GM12878 (cell line): Measurements from ENCODE around the gene TMEM91. TPM values are rescaled to one million over a fixed set of nuclear protein-coding genes. Genes with fewer than 3 reads are reported as not detected.

Source experiments
- ATAC-seq: fragments of 200-7000 bp; cut with Tn5 transposase; 3 replicates; pipeline ENCODE4 v1.9.1; 2020; ENCODE audit warnings: mild to moderate bottlenecking, moderate library complexity
- BruUV-seq: library from RNA; stranded (reverse); fragments of 400-500 nt; replicated peaks from 2 replicates; lab custom pipeline; 2021; lab: Mats Ljungman, UMichigan
- CTCF ChIA-PET: fragments of 300-600 bp; sonication (Branson Sonifier 250); formaldehyde crosslinking; extraction: SDS; loops from one replicate; lab custom pipeline; 2021; ENCODE audit warnings: inconsistent platforms; lab: Yijun Ruan, JAX
- POLR2A ChIA-PET: fragments of 350-600 bp; formaldehyde crosslinking; extraction: SDS; loops from one replicate; lab custom pipeline; 2021; ENCODE audit warnings: inconsistent platforms; lab: Charles Lee
- RAD21 ChIA-PET: fragments of 300-600 bp; sonication (Branson Sonifier 250); formaldehyde crosslinking; loops from one replicate; lab custom pipeline; 2023; ENCODE audit warnings: antibody characterized with exemption; ENCODE audit not compliant: unreplicated experiment; lab: Charles Lee
- SMC1A ChIA-PET: fragments of 300-600 bp; sonication (Branson Sonifier 250); formaldehyde crosslinking; loops from one replicate; lab custom pipeline; 2023; ENCODE audit not compliant: unreplicated experiment, uncharacterized antibody; lab: Charles Lee
- DNase-seq: peaks from one replicate; pipeline ENCODE4 v3.0.0-alpha.2; 2011; ENCODE audit warnings: low read depth, low spot score
- FAIRE-seq: peaks from 3 replicates; lab custom pipeline; 2011; peaks lifted over from hg19 to GRCh38; lab: Jason Lieb, UNC
- H2AFZ ChIP-seq: 2 replicates; pipeline ENCODE4 v1.6.0; 2011; ENCODE audit warnings: low read depth, low read length, control low read depth; ENCODE audit not compliant: control insufficient read depth
- H3K27ac ChIP-seq: 2 replicates; pipeline ENCODE4 v1.5.1; 2011; ENCODE audit warnings: control low read depth; ENCODE audit not compliant: control insufficient read depth, insufficient read depth
- H3K27me3 ChIP-seq, 2 experiments: replicated peaks in 1 of 2; 2 replicates each; pipeline versions ENCODE4 v1.6.0 to v1.6.1; 2011; ENCODE audit warnings: low read length in 1 of 2; ENCODE audit not compliant: control insufficient read depth in 2 of 2, insufficient read depth in 2 of 2
- H3K36me3 ChIP-seq, 2 experiments: 2 replicates each; pipeline ENCODE4 v1.5.1; 2011; ENCODE audit warnings: low read length in 1 of 2; ENCODE audit not compliant: control insufficient read depth in 2 of 2, insufficient read depth in 2 of 2
- H3K4me1 ChIP-seq: 2 replicates; pipeline ENCODE4 v1.6.1; 2011; ENCODE audit warnings: mild to moderate bottlenecking, low read length, moderate library complexity, mixed read lengths; ENCODE audit not compliant: control insufficient read depth, insufficient read depth
- H3K4me2 ChIP-seq: 2 replicates; pipeline ENCODE4 v1.6.0; 2011; ENCODE audit warnings: control low read depth; ENCODE audit not compliant: control insufficient read depth, insufficient read depth
- H3K4me3 ChIP-seq: fragments of 200-600 bp; sonication (generic); 2 replicates; pipeline ENCODE4 v1.5.1; 2016
- H3K79me2 ChIP-seq: 2 replicates; pipeline ENCODE4 v1.6.0; 2011; ENCODE audit warnings: low read length; ENCODE audit not compliant: control insufficient read depth, insufficient read depth
- H3K9ac ChIP-seq: 2 replicates; pipeline ENCODE4 v1.8.0; 2011; ENCODE audit warnings: low read length, control low read depth, mixed read lengths; ENCODE audit not compliant: control insufficient read depth, insufficient read depth
- H3K9me3 ChIP-seq: replicated peaks from 3 replicates; pipeline ENCODE4 v1.5.1; 2011; ENCODE audit warnings: mild to moderate bottlenecking, low read length; ENCODE audit not compliant: control insufficient read depth, insufficient read depth
- H4K20me1 ChIP-seq: 2 replicates; pipeline ENCODE4 v1.6.0; 2011; ENCODE audit not compliant: control insufficient read depth, insufficient read depth
- DPF2 ChIP-seq: fragments of 450-650 bp; IDR thresholded peaks from 2 replicates; pipeline ENCODE4 v1.6.1; 2017; ENCODE audit warnings: mild to moderate bottlenecking
- FOS ChIP-seq: IDR thresholded peaks from 3 replicates; pipeline ENCODE4 v1.6.1; 2011; ENCODE audit warnings: borderline replicate concordance; ENCODE audit not compliant: insufficient read length; ENCODE audit errors: extremely low read depth
- TCF12 ChIP-seq: IDR thresholded peaks from 2 replicates; pipeline ENCODE4 v1.6.1; 2011; ENCODE audit warnings: low read depth, mild to moderate bottlenecking, low read length
- WGBS: methylation state at CpG from one replicate; pipeline ENCODE4 v1.1.6; 2016; ENCODE audit warnings: low lambda C conversion rate; ENCODE audit not compliant: insufficient replicate concordance, insufficient coverage; ENCODE audit errors: missing lambda C conversion rate; 5-methylcytosine and 5-hydroxymethylcytosine counted together
- in situ Hi-C: fragments of 300-500 bp; cut with MboI; formaldehyde crosslinking; loops from 9 replicates; pipeline ENCODE4 v1.14.3; 2018; ENCODE audit warnings: mixed read lengths
- intact Hi-C: fragments of 100-400 bp; cut with micrococcal nuclease; formaldehyde crosslinking; loops from one replicate; pipeline ENCODE4 v1.14.2; 2022; ENCODE audit not compliant: unreplicated experiment
- polyA plus RNA-seq, 11 experiments: library from polyadenylated mRNA; depleted of rRNA in 4 of 11; unstranded in 6 of 11; stranded (reverse) in 5 of 11; fragments of >200 nt; fragmentation: Nextera tagmentation in 4 of 11; fragmentation: Illumina TruSeq in 1 of 11; extraction: Ambion mirVana in 4 of 11; extraction: Trizol in 1 of 11; gene quantifications; 1 replicate in 1 of 11; 2 replicates in 10 of 11; pipeline versions ENCODE4 v1.2.1 to v1.2.3, GENCODE V29; 2011 to 2016; ENCODE audit warnings: inconsistent platforms in 2 of 11, missing spikeins in 2 of 11, low read depth in 1 of 11
- total RNA-seq, 4 experiments: library from RNA; depleted of rRNA in 3 of 4; stranded (reverse); fragments of >200 nt in 3 of 4; fragmentation: Illumina TruSeq in 1 of 4; extraction: Trizol in 1 of 4; gene quantifications; 2 replicates each; pipeline versions ENCODE4 v1.2.1 to v1.2.3, GENCODE V29; 2013 to 2021
- TF ChIP-seq, protein P1 (sequence below): IDR thresholded peaks from 2 replicates; pipeline ENCODE4 v1.6.1; 2012; ENCODE audit warnings: low read depth, low read length, improper control_type of control experiment

TMEM91 gene
- total and polyA plus RNA-seq, 10 of the 15 experiments (the other 5 are each of a cell fraction or from before 2014, with no cell fraction given): 1.5 to 5.5 (median 2.7) TPM

DNA sequence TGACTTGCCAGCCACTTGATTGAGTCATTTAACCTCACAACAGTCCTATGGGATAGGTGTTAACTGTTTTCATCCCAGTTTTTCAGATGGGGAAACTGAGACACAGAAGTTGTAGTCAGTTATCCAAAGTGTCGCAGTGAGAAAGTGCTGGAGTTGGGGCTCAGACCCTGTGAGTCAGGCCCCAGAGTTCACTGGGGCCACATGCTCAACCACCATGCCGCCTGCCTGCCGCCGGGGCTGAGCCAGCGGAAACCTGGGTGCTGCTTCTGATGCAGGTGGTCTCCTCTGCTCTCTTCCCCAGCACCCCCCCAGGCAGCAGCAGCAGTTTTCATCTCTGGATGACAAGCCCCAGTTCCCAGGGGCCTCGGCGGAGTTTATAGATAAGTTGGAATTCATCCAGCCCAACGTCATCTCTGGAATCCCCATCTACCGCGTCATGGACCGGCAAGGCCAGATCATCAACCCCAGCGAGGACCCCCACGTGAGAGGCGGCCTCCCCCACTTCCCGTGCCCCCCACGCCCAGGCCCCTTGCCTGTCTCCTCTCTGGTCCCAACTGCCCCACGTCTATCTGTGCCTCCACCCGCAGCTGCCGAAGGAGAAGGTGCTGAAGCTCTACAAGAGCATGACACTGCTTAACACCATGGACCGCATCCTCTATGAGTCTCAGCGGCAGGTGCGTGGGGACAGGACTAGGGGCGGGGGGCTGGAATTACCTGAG is 34.2 kb downstream of the TMEM91 start:
- Histone ChIP-seq H3K4me2 (peak overlapping the region; percentile 57; the same call in 1 of the 2 replicates), H3K9me3 (no peaks in the 10 kb centered on the region), H3K9ac (peak overlapping the region; percentile 38; the same call in 1 of the 2 replicates), H3K4me1 (peaks cover 18% of the 10 kb centered on the region)
- WGBS: 98% methylated on average over 15 of the region's 23 CpGs
- BruUV-seq: no TSS peak
- RAD21 ChIA-PET: interaction anchor here (0.6 to 0.7 kb wide), 2 partner anchors 16 to 826 kb away, joined by 3 read pairs; no protein-coding TSS in a partner anchor
- in situ Hi-C loops: no loop called here
- TF ChIP-seq TCF12: no peak
- TF ChIP-seq DPF2: no peak
- TF ChIP-seq, protein P1, sequence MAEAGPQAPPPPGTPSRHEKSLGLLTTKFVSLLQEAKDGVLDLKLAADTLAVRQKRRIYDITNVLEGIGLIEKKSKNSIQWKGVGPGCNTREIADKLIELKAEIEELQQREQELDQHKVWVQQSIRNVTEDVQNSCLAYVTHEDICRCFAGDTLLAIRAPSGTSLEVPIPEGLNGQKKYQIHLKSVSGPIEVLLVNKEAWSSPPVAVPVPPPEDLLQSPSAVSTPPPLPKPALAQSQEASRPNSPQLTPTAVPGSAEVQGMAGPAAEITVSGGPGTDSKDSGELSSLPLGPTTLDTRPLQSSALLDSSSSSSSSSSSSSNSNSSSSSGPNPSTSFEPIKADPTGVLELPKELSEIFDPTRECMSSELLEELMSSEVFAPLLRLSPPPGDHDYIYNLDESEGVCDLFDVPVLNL: no peak
- no peak for TF ChIP-seq FOS
- TF ChIP-seq, all 136 proteins: peak for 0
- SMC1A ChIA-PET: interaction anchor here (0.8 to 1.2 kb wide), 2 partner anchors 28 to 32 kb away, joined by 4 read pairs; no protein-coding TSS in a partner anchor
- no peak for DNase-seq
- POLR2A ChIA-PET: no interaction called here
- Histone ChIP-seq H3K79me2 (peaks cover 5% of the 10 kb centered on the region), H4K20me1 (no peaks in the 10 kb centered on the region), H3K27me3 (no peaks in the 10 kb centered on the region), H3K4me3 (no peak overlapping the region), H3K36me3 (peaks cover 0 to 3% of the 10 kb centered on the region in 2 experiments; a peak in 3 of 4 replicates), H2AFZ (no peak overlapping the region), H3K27ac (peak overlapping the region; percentile 85)
- no peak for ATAC-seq
- intact Hi-C loops: no loop called here
- CTCF ChIA-PET: interaction anchor here (0.6 to 1.6 kb wide), 4 partner anchors 22 to 102 kb away, joined by 3 to 5 read pairs (median 4); partner anchors contain the start of gene DMAC2
- FAIRE-seq: no peak
